Activated CD4-positive, CD25-positive, alpha-beta regulatory T cell (primary cell): Measurements from ENCODE around the gene USF2.

Source experiments
- DNase-seq, 4 experiments: peaks; one replicate each; lab custom pipeline; 2025; lab: John Stamatoyannopoulos, UW

USF2 gene

GRCh38 chr19:35318679-35319448 lies 50.1 kb downstream of the USF2 start:
- DNase-seq, result no peak

- DNase-seq, result no peak
Measured at GRCh38 chr19:35320065-35320713, 51.4 kb downstream of the USF2 start.

GRCh38 chr19:35321291-35321690 lies 52.5 kb downstream of the USF2 start:
- no peak for DNase-seq

- DNase-seq, result no peak
Measured at GRCh38 chr19:35322014-35322413, 53.3 kb downstream of the USF2 start.

- no peak for DNase-seq
Measured at GRCh38 chr19:35327642-35328041, 58.9 kb downstream of the USF2 start.

GRCh38 chr19:35328851-35329285 lies 60.1 kb downstream of the USF2 start, which contains the start of gene CD22:
TSS of gene CD22 (plus strand) at chr19:35329187. CDS start at chr19:35332041, 2,854 bp downstream.
- DNase-seq, result no peak

- no peak for DNase-seq
Measured at GRCh38 chr19:35329323-35329722, 60.6 kb downstream of the USF2 start.
